SIG-M5 treated with dmso at 0.1 percent for 504 hours (cell line): ENCODE results near the gene SPRY1.

ENCODE experiments used
- DNase-seq: peaks from one replicate; lab custom pipeline; 2025; ENCODE audit not compliant: unreplicated experiment; lab: John Stamatoyannopoulos, UW

SPRY1 gene, protein sequence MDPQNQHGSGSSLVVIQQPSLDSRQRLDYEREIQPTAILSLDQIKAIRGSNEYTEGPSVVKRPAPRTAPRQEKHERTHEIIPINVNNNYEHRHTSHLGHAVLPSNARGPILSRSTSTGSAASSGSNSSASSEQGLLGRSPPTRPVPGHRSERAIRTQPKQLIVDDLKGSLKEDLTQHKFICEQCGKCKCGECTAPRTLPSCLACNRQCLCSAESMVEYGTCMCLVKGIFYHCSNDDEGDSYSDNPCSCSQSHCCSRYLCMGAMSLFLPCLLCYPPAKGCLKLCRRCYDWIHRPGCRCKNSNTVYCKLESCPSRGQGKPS

GRCh38 chr4:123396307-123397143, at the start of gene SPRY1:
TSS of gene SPRY1 (plus strand) at chr4:123396795. CDS start at chr4:123401592, 4,797 bp downstream.
- peak; percentile 95 for DNase-seq

DNA sequence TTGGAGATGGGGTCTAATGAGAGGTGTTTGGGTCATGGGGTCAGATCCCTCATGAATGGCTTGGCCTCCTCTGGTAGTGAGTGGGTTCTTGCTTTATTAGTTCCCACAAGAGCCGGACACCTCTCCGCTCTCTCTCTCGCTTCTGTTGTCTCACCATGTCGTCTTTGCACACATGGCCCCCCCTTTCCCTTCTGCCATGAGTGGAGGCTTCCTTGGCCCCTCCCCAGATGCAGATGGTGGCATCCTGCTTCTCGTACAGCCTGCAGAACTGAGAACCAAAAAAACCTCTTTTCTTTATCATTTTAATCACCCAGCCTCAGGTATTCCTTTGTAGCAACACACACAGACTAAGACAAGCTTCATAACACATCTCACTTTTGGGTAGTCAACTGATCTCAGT, 49.6 kb upstream of the SPRY1 start:
- no peak for DNase-seq

DNA sequence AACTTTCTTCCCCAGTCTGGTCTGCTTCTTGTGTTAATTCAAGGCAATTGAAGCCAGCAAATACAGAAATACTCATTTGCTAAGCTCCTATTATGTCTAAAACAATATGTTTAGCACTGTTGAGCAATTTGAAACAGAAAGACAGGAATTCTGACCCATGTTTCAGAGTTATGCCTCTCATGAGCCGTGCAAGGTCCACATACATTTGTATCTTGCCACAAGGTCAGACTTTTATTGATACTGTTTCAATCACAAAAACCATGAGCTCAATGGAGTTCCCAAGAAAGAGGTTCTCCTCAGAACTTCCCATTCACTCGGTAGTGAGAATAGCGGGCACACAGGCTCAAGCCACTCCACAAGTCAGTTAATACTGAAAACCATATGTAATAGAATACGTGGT, 47.6 kb upstream of the SPRY1 start:
- DNase-seq: no peak

DNA sequence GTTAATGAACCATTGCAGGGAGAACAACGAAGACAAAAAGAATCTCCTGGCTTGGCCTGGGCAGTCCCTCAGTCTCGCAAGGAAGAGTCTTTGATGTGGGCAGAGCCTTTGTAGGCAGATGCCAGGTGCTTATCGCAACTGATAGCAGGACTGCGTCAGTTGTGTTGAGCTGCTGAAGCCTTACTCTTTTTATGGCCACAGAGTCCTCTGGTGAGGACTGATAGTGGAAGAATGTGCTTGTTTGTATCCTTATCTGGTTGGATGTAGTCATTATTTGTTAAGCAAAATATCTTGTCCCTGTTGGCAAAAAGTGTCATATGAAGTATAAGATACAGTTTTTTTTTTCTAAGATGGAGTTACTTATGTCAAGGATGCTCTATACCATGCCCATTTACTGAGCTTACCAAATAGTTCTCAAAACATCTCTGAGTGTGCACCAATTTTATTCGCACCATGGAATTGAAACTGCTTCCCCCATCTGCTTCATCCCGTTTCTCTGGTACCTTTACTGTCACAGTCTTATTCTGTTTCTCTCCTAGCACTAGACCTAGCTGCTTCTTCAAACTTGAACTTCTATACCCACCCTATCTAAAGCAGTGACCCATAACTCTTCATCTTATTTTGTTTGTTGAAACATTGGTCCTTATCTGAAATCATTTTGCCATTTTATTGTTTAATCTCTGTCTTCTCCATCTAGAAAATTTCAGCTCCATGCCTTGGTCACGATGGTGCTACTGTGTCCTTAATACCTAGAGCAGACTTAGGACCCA, 47.0 kb upstream of the SPRY1 start:
- DNase-seq: no peak

- DNase-seq: peak; percentile 25
These were observed 46.4 kb upstream of the SPRY1 start for GRCh38 chr4:123350191-123350544.

- DNase-seq: no peak
These were observed 45.9 kb upstream of the SPRY1 start for GRCh38 chr4:123350726-123351125.

DNA sequence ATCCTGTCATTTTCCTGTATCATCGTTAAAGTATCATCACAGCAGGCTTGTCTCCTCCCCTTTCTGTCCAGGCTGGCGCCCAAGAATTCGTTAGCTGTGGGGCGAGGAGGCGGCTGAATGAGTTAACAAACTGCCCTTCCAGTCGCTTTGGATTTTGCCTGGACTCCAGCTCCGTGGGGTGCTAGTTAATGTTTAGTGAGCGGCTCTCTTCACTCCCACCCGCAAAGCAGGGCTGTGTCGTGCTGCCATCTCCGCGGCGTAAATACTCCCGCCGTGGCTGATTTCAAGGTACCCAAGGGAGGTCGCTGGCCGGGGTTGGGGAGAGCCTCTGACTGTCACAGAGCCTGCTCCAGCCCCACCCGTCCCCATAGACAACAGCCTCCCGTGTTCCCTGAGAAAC, 44.9 kb upstream of the SPRY1 start:
- DNase-seq: no peak

GRCh38 chr4:123352240-123352945, 44.2 kb upstream of the SPRY1 start:
- no peak for DNase-seq

DNA sequence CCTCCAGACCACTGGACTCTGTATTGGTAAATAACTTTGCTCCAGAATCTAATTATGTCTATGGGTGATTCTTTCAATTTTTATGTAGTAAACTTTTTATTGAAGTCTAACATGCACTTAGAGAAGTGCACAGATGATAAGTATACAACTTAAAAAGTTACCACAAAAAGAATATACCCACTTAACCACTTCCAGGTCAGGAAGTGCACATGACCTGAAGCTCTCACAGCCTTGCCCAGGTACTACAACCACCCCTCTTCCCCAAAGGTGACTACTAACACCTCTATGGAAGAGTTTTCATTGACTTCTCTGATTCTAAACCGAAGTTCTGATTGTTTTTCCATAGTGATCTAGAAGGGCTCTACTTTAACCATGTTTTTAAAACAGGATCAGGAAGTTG, 43.6 kb upstream of the SPRY1 start:
- no peak for DNase-seq

DNA sequence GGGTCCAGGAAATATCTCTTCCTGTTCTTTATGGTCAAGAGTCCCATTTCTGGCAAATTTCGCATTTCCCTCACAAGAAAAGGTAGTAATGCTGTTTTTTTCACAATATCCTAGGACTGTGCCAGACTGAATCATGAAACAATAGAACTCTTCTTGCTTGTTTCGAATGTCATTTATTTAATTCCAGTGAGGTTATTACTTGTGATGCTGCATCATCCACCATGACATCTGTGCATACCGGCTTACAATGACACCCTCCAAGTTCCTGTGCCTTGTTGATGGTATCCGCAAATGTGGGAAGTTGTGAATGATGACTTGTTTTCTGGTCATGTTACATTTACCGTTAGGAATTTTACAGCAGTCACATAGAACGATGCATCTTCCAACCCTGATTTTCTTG, 42.9 kb upstream of the SPRY1 start:
- no peak for DNase-seq

DNA sequence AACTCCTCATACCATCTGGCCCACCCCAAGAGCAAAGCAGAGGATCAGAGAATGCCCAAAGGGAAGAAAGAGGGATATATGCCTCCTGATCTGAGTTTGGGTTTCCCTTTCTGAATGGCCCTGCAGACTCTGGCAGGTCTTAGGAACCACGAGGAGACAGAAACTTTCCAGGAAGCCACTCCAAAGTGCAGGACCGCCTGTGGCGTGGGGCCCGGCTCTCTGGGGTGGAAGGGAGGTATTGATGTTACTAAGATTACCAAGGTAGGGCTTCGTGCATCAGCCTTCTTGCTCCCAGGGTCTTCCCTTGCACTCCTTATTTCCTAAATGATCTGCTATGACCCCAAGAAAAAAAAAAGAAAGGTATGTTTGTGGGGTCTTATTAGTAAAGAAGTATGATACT, 41.9 kb upstream of the SPRY1 start:
- no peak for DNase-seq

DNA sequence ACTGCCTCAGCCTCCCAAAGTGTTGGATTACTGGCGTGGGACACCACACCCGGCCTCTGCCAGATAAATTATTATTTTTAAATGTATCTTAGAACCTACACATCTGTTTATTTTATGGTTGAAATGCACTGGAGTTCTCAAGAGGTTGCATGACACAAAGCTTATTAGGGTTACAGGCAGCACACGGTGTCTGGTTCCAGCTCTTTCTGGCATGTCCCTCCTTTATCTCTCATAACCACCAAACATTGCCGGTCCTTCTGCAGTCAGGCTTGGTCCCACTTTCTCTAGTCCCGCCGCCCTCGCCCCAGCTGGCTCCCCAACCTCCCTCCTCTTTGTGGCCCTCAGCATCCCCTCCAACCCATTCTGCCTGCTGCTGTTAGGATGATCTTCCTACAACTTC, 39.7 kb upstream of the SPRY1 start:
- DNase-seq: no peak

GRCh38 chr4:123359449-123360315, 36.9 kb upstream of the SPRY1 start:
- DNase-seq: no peak

DNA sequence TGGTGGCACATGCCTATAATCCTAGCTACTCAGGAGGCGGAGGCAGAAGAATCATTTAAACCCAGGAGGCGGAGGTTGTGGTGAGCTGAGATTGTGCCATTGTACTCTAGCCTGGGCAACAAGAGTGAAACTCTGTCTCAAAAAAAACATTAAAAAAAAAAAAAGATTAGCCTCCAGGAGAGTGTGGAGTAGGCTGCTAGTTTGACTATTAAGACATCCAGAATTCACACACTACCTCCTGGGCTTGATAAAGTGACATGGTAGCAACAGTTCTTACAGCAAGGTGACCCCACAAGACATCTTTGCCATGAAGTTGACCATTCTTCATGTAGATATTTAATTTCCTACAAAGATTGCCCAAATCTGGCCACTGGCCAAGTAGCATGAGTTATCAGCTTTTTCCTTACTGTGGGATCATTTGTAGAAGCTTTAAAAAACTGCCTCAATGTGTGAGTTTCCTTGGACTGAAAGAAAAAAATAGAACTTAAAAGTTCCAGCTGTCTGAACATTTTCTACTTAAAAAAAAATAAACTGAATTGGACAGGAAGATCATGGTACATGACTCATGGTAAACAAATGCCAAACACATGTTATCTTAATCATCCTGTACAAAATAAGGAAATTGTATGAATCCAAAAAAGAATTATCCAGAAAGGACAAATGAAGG, 35.3 kb upstream of the SPRY1 start:
- DNase-seq: no peak

- no peak for DNase-seq
These were observed 34.5 kb upstream of the SPRY1 start for GRCh38 chr4:123362103-123362502.

DNA sequence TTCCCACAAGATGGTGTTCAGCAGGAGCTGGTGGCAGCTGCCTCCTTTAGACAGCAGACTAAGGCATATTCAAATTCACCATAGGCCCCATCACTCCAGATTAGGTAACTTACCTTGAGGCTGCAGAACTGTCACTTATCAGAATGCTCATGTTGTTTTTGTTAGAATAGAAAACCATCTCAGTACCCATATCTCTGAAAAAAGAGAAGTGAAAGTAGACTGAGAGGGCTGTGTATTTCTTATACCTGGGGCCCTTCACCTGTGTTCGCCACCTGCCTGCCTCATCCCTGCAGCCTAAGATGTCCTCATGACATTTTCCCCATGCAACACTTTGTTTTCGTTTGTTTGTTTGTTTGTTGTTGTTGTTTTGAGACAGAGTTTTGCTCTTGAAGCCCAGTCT, 32.9 kb upstream of the SPRY1 start:
- no peak for DNase-seq

DNA sequence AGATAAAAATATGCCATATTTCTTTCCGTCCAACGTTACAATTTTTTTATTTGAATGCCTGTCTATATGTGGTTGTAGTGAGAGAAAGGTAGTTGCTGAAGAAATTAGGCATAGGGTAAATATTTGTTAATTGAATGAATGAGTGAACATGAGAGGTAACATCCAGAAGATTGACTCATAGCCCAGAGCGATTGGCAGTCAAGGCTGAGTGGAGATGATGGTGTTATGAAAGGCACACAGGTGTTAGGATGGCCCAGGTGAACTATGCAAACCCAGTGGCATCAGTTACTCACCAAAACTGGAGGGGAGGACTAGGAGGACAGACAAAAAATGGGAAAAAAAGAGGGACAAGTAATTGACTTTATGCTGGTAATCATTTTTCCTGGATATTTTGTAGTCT, 31.7 kb upstream of the SPRY1 start:
- no peak for DNase-seq

- DNase-seq: no peak
These were observed 31.2 kb upstream of the SPRY1 start for GRCh38 chr4:123365412-123365811.

DNA sequence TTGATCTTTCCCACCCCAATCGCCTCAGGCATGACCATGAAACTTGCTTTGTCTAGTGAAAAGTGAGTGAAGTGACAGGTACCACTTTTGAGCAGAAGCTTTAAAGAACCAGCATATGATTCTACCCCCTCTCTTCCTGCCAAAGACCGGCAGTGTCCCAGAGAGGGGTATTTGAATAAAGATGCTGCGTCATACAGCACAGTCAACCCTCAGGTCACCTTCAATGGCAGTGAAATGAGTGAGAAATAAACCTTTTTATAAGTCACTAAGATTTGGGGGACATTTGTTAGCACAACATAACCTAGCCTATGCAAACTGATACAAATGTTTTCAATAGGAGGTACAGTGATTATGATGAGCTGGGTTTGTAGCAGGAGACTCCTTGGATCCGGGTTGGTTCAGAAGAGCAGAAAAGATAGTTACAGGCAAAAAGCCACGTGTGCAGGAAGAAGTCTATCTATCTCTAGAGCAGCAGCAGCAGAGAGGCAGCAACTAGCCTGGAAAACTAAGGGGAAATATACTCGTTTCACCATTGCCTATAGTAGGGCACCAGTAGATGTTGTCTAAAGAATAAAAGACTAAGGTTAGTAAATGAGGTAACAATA, 30.3 kb upstream of the SPRY1 start:
- no peak for DNase-seq
